NT2/D1 (cell line): ENCODE measurements around the gene PPP1R12B.

Experiments
- SUZ12 ChIP-seq: IDR thresholded peaks from 2 replicates; pipeline ENCODE4 v1.6.1; 2011; ENCODE audit not compliant: insufficient read length, insufficient read depth; ENCODE audit errors: extremely low read depth
- YY1 ChIP-seq: IDR thresholded peaks from 2 replicates; pipeline ENCODE4 v1.6.1; 2011; ENCODE audit not compliant: insufficient read length, insufficient read depth
- ZNF274 ChIP-seq: IDR thresholded peaks from 2 replicates; pipeline ENCODE4 v1.6.1; 2011; ENCODE audit warnings: mild to moderate bottlenecking, low read depth, low read length

- TF ChIP-seq YY1: no peak
- TF ChIP-seq SUZ12: no peak
- TF ChIP-seq ZNF274: no peak
Measured at GRCh38 chr1:202333861-202334260, 14.6 kb upstream of the PPP1R12B start.
